ENCODE results near the gene MBD2.

- no peak for TF ChIP-seq CTCF (IDR thresholded peaks at IDR 0.05)
- no peak for TF ChIP-seq POLR2A (IDR thresholded peaks at IDR 0.05)
Measured at GRCh38 chr18:54209471-54210180, 14.8 kb downstream of the MBD2 start.

All from right lobe of liver (tissue), 4 donors.